SK-N-SH treated with all-trans-retinoic acid at 6 μM for 48 hours (cell line): ENCODE measurements around the gene NCAN.

Experiments used
- ATAC-seq: fragments of 200-7000 bp; cut with Tn5 transposase; 3 replicates; pipeline ENCODE4 v1.9.1; 2020; ENCODE audit warnings: mild to moderate bottlenecking, moderate library complexity
- ARNTL ChIP-seq: fragments of 450-650 bp; formaldehyde crosslinking; IDR thresholded peaks from 2 replicates; pipeline ENCODE4 v1.5.0; 2020; ENCODE audit warnings: low read depth, mild to moderate bottlenecking, moderate library complexity, borderline replicate concordance
- BACH2 ChIP-seq: fragments of 250-450 bp; sonication (Bioruptor Pico); IDR thresholded peaks from 2 replicates; pipeline ENCODE4 v1.9.0; 2021; ENCODE audit warnings: mild to moderate bottlenecking, borderline replicate concordance
- CSDC2 ChIP-seq: fragments of 250-450 bp; sonication (Bioruptor Pico); IDR thresholded peaks from 2 replicates; pipeline ENCODE4 v1.5.0; 2020; ENCODE audit warnings: mild to moderate bottlenecking, moderate library complexity
- ESRRG ChIP-seq: fragments of 250-450 bp; sonication (Bioruptor Pico); IDR thresholded peaks from 2 replicates; pipeline ENCODE4 v1.6.1; 2021; ENCODE audit warnings: mild to moderate bottlenecking
- ISL1 ChIP-seq: fragments of 250-450 bp; sonication (Bioruptor Pico); IDR thresholded peaks from 2 replicates; pipeline ENCODE4 v2.1.2; 2022; ENCODE audit warnings: mild to moderate bottlenecking, moderate library complexity
- OSR1 ChIP-seq: fragments of 250-450 bp; sonication (Bioruptor Pico); IDR thresholded peaks from 2 replicates; pipeline ENCODE4 v1.8.0; 2022; ENCODE audit warnings: moderate library complexity, mild to moderate bottlenecking, inconsistent platforms
- PPARA ChIP-seq: fragments of 250-450 bp; sonication (Bioruptor Pico); IDR thresholded peaks from 2 replicates; pipeline ENCODE4 v1.5.0; 2020; ENCODE audit warnings: mild to moderate bottlenecking, borderline replicate concordance
- SNAI2 ChIP-seq: fragments of 250-450 bp; sonication (Bioruptor Pico); IDR thresholded peaks from 2 replicates; pipeline ENCODE4 v1.5.0; 2020; ENCODE audit warnings: mild to moderate bottlenecking, moderate library complexity
- TOX ChIP-seq: fragments of 250-450 bp; sonication (Bioruptor Pico); IDR thresholded peaks from 2 replicates; pipeline ENCODE4 v1.8.0; 2021; ENCODE audit warnings: mild to moderate bottlenecking, moderate library complexity, borderline replicate concordance
- ZC3H10 ChIP-seq: fragments of 250-450 bp; sonication (Bioruptor Pico); IDR thresholded peaks from 2 replicates; pipeline ENCODE4 v1.5.1; 2021; ENCODE audit warnings: mild to moderate bottlenecking, moderate library complexity
- ZFP3 ChIP-seq: fragments of 250-450 bp; sonication (Bioruptor Pico); IDR thresholded peaks from 2 replicates; pipeline ENCODE4 v1.5.0; 2020; ENCODE audit warnings: mild to moderate bottlenecking, moderate library complexity
- ZFP30 ChIP-seq: fragments of 450-650 bp; formaldehyde crosslinking; IDR thresholded peaks from 2 replicates; pipeline ENCODE4 v1.5.0; 2022; ENCODE audit warnings: mild to moderate bottlenecking, moderate library complexity
- ZNF565 ChIP-seq: fragments of 450-650 bp; formaldehyde crosslinking; conservative IDR thresholded peaks from 2 replicates; pipeline ENCODE4 v1.5.0; 2020; ENCODE audit warnings: low read depth, mild to moderate bottlenecking, moderate library complexity
- ZNF70 ChIP-seq: fragments of 450-650 bp; formaldehyde crosslinking; IDR thresholded peaks from 2 replicates; pipeline ENCODE4 v1.5.0; 2020; ENCODE audit warnings: mild to moderate bottlenecking, moderate library complexity
- ZNF8 ChIP-seq: fragments of 450-650 bp; formaldehyde crosslinking; IDR thresholded peaks from 2 replicates; pipeline ENCODE4 v1.5.0; 2020; ENCODE audit warnings: mild to moderate bottlenecking, moderate library complexity
- TF ChIP-seq, protein P1 (sequence below): fragments of 250-450 bp; sonication (Bioruptor Pico); IDR thresholded peaks from 2 replicates; pipeline ENCODE4 v1.5.1; 2021; ENCODE audit warnings: mild to moderate bottlenecking, moderate library complexity
- TF ChIP-seq, protein P2 (sequence below): fragments of 250-450 bp; sonication (Bioruptor Pico); IDR thresholded peaks from 2 replicates; pipeline ENCODE4 v1.8.0; 2020; ENCODE audit warnings: mild to moderate bottlenecking, moderate library complexity, borderline replicate concordance
- TF ChIP-seq, protein P3 (sequence below): fragments of 250-450 bp; sonication (Bioruptor Pico); IDR thresholded peaks from 2 replicates; pipeline ENCODE4 v1.5.1; 2020; ENCODE audit warnings: low read depth, mild to moderate bottlenecking, moderate library complexity
- TF ChIP-seq, protein P4 (sequence below): fragments of 250-450 bp; sonication (Bioruptor Pico); IDR thresholded peaks from 2 replicates; pipeline ENCODE4 v1.5.0; 2020; ENCODE audit warnings: mild to moderate bottlenecking, moderate library complexity
- TF ChIP-seq, protein P5 (sequence below): fragments of 250-450 bp; sonication (Bioruptor Pico); IDR thresholded peaks from 2 replicates; pipeline ENCODE4 v1.8.0; 2021; ENCODE audit warnings: low read depth, mild to moderate bottlenecking, moderate library complexity, borderline replicate concordance

NCAN gene

DNA sequence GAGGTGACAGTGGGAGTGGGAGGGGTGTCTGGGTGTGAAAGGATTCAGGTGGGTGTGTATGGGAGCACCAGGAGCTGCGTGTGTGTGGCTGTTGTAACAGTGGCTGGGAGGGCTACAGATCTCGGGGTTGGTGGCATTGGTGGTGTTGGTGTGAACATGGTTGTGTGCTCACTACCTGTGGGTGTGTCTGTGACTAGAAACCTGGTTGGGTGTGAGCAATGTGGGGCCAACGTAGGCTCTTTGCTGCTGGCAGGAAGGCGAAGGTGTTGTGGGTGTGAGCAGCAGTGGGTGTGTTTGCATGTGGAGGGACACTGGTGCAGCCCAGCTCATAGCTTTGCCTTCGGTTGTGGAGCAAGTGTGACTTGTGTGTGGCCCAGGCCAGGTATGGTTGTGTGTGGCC, 4.8 kb upstream of the NCAN start (continued):
- TF ChIP-seq, protein P1, sequence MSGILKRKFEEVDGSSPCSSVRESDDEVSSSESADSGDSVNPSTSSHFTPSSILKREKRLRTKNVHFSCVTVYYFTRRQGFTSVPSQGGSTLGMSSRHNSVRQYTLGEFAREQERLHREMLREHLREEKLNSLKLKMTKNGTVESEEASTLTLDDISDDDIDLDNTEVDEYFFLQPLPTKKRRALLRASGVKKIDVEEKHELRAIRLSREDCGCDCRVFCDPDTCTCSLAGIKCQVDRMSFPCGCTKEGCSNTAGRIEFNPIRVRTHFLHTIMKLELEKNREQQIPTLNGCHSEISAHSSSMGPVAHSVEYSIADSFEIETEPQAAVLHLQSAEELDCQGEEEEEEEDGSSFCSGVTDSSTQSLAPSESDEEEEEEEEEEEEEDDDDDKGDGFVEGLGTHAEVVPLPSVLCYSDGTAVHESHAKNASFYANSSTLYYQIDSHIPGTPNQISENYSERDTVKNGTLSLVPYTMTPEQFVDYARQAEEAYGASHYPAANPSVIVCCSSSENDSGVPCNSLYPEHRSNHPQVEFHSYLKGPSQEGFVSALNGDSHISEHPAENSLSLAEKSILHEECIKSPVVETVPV (CRISPR knock-in tag): no peak
- no peak for TF ChIP-seq SNAI2
- no peak for TF ChIP-seq ARNTL (CRISPR knock-in tag)
- TF ChIP-seq, all 23 proteins: peak for 0

DNA sequence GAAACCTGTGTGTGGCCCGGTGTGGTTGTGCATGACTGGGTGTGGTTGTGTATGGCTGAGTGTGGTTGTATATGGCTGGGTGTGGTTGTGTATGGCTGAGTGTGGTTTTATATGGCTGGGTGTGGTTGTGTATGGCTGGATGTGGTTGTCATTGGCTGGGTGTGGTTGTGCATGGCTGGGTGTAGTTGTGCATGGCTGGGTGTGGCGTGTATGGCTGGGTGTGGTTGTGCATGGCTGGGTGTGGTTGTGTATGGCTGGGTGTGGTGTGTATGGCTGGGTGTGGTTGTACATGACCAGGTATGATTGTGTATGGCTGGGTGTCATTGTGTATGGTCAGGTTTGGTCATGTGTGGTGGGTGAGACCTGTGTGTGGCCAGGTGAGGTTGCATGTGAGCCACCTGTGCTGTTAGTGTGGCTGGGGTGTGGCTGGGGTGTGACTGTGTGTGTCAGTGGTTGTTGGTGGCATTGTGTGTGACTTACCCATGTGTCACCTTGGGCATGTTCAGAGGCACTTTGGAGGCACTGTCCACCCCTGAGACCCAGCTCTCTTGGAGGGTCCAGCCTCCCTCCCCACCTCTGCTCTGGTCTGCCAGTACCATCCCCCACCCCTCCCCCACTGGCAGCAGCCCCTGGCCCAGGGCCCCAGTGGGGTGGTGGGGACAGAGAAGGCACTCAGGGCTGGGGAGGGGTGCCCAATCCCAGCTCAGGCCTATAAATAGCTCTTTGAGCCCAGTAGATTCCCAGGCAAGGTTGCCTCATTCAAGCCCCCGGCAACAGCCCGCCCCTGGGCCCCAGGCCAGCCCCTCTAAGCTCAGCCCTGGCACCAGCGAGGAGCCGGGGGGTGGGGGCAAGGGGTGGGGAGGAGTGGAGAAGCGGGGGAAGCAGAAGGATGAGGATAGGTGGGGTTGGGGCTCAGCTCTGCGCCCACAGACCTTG, 3.9 kb upstream of the NCAN start:
- no peak for ATAC-seq
- TF ChIP-seq ZC3H10 (CRISPR knock-in tag) (no peak), ZNF70 (CRISPR knock-in tag) (no peak), ZNF8 (CRISPR knock-in tag) (no peak), SNAI2 (no peak), ESRRG (CRISPR knock-in tag) (no peak), ARNTL (CRISPR knock-in tag) (no peak), OSR1 (CRISPR knock-in tag) (no peak)
- TF ChIP-seq, protein P2, sequence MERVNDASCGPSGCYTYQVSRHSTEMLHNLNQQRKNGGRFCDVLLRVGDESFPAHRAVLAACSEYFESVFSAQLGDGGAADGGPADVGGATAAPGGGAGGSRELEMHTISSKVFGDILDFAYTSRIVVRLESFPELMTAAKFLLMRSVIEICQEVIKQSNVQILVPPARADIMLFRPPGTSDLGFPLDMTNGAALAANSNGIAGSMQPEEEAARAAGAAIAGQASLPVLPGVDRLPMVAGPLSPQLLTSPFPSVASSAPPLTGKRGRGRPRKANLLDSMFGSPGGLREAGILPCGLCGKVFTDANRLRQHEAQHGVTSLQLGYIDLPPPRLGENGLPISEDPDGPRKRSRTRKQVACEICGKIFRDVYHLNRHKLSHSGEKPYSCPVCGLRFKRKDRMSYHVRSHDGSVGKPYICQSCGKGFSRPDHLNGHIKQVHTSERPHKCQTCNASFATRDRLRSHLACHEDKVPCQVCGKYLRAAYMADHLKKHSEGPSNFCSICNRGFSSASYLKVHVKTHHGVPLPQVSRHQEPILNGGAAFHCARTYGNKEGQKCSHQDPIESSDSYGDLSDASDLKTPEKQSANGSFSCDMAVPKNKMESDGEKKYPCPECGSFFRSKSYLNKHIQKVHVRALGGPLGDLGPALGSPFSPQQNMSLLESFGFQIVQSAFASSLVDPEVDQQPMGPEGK: no peak
- TF ChIP-seq, protein P3, sequence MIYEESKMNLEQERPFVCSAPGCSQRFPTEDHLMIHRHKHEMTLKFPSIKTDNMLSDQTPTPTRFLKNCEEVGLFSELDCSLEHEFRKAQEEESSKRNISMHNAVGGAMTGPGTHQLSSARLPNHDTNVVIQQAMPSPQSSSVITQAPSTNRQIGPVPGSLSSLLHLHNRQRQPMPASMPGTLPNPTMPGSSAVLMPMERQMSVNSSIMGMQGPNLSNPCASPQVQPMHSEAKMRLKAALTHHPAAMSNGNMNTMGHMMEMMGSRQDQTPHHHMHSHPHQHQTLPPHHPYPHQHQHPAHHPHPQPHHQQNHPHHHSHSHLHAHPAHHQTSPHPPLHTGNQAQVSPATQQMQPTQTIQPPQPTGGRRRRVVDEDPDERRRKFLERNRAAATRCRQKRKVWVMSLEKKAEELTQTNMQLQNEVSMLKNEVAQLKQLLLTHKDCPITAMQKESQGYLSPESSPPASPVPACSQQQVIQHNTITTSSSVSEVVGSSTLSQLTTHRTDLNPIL (CRISPR knock-in tag): no peak

DNA sequence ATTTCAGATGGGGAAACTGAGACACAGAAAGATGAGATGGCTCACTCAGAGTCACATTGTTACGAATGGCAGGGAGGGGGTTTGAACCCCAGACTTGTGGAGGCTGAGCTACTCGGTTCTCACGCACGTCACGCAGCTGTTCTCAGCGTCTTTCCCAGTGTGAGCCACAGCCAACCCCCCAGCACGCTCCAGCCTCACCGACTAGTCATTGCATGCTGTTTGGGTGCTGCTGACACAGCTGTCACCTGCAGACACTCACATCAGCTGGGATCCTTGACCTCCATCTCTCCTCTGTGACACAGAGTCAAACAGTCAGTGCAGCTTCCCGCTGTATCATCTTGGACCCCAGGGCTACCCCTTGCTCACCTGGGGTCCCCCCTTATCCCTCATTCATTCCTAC, 2.4 kb upstream of the NCAN start:
- ATAC-seq: no peak
- TF ChIP-seq, protein P1 (CRISPR knock-in tag): no peak
- no peak for TF ChIP-seq BACH2
- no peak for TF ChIP-seq ZFP3 (CRISPR knock-in tag)
- no peak for TF ChIP-seq CSDC2 (CRISPR knock-in tag)
- TF ChIP-seq PPARA (CRISPR knock-in tag): no peak
- TF ChIP-seq TOX (CRISPR knock-in tag): no peak
- TF ChIP-seq OSR1 (CRISPR knock-in tag): no peak
- TF ChIP-seq, protein P4, sequence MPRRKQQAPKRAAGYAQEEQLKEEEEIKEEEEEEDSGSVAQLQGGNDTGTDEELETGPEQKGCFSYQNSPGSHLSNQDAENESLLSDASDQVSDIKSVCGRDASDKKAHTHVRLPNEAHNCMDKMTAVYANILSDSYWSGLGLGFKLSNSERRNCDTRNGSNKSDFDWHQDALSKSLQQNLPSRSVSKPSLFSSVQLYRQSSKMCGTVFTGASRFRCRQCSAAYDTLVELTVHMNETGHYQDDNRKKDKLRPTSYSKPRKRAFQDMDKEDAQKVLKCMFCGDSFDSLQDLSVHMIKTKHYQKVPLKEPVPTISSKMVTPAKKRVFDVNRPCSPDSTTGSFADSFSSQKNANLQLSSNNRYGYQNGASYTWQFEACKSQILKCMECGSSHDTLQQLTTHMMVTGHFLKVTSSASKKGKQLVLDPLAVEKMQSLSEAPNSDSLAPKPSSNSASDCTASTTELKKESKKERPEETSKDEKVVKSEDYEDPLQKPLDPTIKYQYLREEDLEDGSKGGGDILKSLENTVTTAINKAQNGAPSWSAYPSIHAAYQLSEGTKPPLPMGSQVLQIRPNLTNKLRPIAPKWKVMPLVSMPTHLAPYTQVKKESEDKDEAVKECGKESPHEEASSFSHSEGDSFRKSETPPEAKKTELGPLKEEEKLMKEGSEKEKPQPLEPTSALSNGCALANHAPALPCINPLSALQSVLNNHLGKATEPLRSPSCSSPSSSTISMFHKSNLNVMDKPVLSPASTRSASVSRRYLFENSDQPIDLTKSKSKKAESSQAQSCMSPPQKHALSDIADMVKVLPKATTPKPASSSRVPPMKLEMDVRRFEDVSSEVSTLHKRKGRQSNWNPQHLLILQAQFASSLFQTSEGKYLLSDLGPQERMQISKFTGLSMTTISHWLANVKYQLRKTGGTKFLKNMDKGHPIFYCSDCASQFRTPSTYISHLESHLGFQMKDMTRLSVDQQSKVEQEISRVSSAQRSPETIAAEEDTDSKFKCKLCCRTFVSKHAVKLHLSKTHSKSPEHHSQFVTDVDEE (CRISPR knock-in tag): no peak
- no peak for TF ChIP-seq ZFP30 (CRISPR knock-in tag)
- no peak for TF ChIP-seq ZNF565 (CRISPR knock-in tag)
- no peak for TF ChIP-seq ESRRG (CRISPR knock-in tag)
- TF ChIP-seq SNAI2: no peak
- TF ChIP-seq ISL1 (CRISPR knock-in tag): no peak
- TF ChIP-seq, protein P5, sequence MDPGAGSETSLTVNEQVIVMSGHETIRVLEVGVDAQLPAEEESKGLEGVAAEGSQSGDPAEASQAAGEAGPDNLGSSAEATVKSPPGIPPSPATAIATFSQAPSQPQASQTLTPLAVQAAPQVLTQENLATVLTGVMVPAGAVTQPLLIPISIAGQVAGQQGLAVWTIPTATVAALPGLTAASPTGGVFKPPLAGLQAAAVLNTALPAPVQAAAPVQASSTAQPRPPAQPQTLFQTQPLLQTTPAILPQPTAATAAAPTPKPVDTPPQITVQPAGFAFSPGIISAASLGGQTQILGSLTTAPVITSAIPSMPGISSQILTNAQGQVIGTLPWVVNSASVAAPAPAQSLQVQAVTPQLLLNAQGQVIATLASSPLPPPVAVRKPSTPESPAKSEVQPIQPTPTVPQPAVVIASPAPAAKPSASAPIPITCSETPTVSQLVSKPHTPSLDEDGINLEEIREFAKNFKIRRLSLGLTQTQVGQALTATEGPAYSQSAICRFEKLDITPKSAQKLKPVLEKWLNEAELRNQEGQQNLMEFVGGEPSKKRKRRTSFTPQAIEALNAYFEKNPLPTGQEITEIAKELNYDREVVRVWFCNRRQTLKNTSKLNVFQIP (CRISPR knock-in tag): no peak
